ENCODE data around the gene C1orf232. TPM values are rescaled to one million over a fixed set of nuclear protein-coding genes. Genes with fewer than 3 reads are reported as not detected.

C1orf232 gene
- not detected for total RNA-seq
- not detected for polyA plus RNA-seq (ENCODE audit: insufficient read depth in 1 of 8, insufficient read length in 8 of 8, low replicate concordance in 1 of 8)
- long read RNA-seq, donor 1, result 0 reads
- long read RNA-seq, donor 2, result 0 reads
- long read RNA-seq, donor 3, result 0 reads
- long read RNA-seq, donor 4, result 0 reads
- long read RNA-seq, donor 5, result 0 reads
- long read RNA-seq, donor 6, result 0 reads
- long read RNA-seq, donor 7, result 0 reads
- long read RNA-seq, donor 8, result 0 reads
- long read RNA-seq, donor 9, result 0 reads
- long read RNA-seq, donor 10, result 0 reads
- long read RNA-seq, donor 11, result 0 reads

DNA sequence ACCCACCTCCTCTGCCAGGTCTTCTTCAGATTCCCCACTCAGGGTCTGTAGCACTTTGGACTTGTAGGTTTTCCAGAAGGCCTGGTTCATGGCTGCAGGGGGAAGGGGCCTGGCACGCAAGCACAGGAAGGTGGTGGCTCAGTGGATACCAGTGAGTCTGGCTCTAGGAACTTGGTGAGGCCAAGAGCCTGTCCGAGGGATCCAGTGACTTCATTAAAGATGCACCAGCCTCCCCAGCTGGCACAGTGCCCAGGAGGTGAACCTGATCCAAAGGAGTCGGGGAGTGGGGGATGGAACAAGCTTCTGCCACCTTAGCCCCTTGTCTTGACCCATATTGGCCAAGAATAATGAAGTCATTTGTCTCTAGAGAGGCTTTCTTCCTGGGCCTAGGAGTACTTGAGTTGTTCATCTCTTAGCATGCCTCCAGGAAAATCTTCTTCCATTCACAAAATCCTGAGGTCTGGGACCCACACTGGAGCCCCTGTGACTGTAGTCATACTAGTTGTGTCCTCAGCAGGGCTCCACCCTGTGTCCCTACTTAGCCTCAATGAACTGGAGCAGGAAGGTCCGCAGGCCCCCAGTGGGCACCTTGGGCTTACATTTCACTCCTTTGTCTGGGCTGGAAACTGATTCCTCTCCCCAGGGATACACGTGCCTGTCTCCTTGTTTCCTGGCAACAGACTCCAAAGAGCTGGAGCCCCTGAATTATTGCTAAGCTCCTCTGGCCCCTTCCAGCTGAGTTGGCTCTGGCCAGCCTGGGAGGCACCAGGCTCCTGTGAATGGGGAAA is at the start of gene C1orf232:
C1orf232 (minus strand) TSS at position 554 of the 788 bp plus-strand sequence; CDS start at position 90, 464 bp downstream.
- WGBS (ENCODE audit: insufficient coverage), result 49% methylated on average over 4 of the region's 5 CpGs
- Histone ChIP-seq H3K27me3 (ENCODE audit: control insufficient read depth, insufficient read depth, low read length) (peaks cover 3% of the 10 kb centered on the region), H3K4me3 (ENCODE audit: low read length) (peak within 1 kb of the TSS; percentile 81), H3K36me3 (ENCODE audit: control insufficient read depth, insufficient read depth, low read length) (peaks cover 11% of the 10 kb centered on the region), H3K27ac (ENCODE audit: low read length) (peak within 1 kb of the TSS; percentile 62), H3K9me3 (replicated peaks; ENCODE audit: control insufficient read depth, low read depth, low read length) (no peaks in the 10 kb centered on the region), H3K4me1 (ENCODE audit: control insufficient read depth, insufficient read depth, low read length) (peaks cover 40% of the 10 kb centered on the region)
- DNase-seq, result peak; percentile 34

DNA sequence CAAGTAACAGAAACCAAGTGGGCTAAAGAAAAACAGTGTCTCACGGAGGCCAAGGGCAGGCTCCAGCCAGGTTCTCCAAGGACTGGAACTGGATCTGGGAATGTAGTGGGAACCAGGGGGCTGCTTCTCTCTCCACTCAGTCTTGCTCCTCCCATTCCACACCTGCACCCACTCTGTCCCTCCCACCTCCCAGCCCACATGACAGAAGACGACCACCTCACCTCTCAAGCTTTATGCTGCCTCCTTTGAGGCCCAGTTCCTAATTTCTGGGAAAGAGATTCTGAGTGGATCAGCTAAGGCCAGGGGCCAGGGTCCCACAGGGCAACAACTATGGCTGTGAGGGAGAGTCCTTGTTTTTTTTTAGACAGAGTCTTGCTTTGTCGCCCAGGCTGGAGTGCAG is 46.5 kb upstream of the C1orf232 start:
- DNase-seq, result no peak
- Histone ChIP-seq H3K4me1 (ENCODE audit: control insufficient read depth, insufficient read depth, low read length) (no peaks in the 10 kb centered on the region), H3K27ac (ENCODE audit: low read length) (no peak overlapping the region), H3K4me3 (ENCODE audit: low read length) (no peak overlapping the region), H3K27me3 (ENCODE audit: control insufficient read depth, insufficient read depth, low read length) (peaks cover 6% of the 10 kb centered on the region), H3K36me3 (ENCODE audit: control insufficient read depth, insufficient read depth, low read length) (no peaks in the 10 kb centered on the region), H3K9me3 (replicated peaks; ENCODE audit: control insufficient read depth, low read depth, low read length) (no peaks in the 10 kb centered on the region)
- no CpG with 5 or more reads among the region's 3 CpGs for WGBS (ENCODE audit: insufficient coverage)

DNA sequence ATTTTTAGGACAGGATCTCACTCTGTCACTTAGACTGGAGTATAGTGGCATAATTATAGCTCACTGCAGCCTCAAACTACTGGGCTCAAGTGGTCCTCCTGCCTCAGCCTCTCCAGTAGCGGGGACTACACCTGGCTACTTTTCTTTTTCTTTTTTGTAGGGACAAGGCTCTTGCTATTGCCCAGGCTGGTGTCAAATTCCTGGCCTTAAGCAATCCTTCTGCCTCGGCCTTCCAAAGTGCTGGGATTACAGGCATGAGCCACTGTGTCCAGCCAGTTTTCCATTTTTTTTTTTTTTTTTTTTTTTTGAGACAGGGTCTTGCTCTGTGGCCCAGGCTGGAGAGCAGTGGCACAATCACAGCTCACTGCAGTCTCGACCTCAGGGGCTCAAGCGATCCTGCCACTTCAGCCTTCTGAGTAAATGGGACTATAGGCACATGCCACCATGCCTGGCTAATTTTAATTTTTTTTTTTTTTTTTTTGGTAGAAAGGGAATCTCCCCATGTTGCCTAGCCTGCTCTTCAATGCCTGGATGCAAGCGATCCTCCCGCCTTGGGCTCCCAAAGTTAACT is 44.7 kb upstream of the C1orf232 start:
- Histone ChIP-seq H3K4me3 (ENCODE audit: low read length) (no peak overlapping the region), H3K36me3 (ENCODE audit: control insufficient read depth, insufficient read depth, low read length) (no peaks in the 10 kb centered on the region), H3K4me1 (ENCODE audit: control insufficient read depth, insufficient read depth, low read length) (no peaks in the 10 kb centered on the region), H3K27ac (ENCODE audit: low read length) (no peak overlapping the region), H3K9me3 (replicated peaks; ENCODE audit: control insufficient read depth, low read depth, low read length) (no peaks in the 10 kb centered on the region), H3K27me3 (ENCODE audit: control insufficient read depth, insufficient read depth, low read length) (peaks cover 4% of the 10 kb centered on the region)
- no peak for DNase-seq
- whole genome bisulfite sequencing (ENCODE audit: insufficient coverage), result 54% methylated on average over 2 of the region's 6 CpGs

DNA sequence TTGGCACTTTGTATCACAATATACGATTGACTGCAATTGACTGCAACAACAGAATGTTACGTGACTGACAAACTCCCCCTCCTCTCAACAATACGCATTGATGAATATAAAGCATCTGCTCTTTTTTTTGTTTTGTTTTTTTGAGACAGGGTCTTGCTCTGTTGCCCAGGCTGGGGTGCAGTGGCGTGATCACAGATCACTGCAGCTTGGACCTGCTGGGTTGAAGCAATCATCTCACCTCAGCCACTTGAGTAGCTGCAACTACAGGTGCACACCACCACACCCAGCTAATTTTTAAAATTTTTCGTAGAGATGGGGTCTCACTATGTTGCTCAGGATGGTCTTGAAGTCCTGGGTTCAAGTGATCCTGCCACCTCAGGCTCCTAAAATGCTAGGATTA is 44.0 kb upstream of the C1orf232 start:
- H3K27ac ChIP-seq (ENCODE audit: low read length), result no peak overlapping the region
- WGBS (ENCODE audit: insufficient coverage), result 86% methylated on average over 1 of the region's 5 CpGs
- no peaks in the 10 kb centered on the region for H3K36me3 ChIP-seq (ENCODE audit: control insufficient read depth, insufficient read depth, low read length)
- H3K27me3 ChIP-seq (ENCODE audit: control insufficient read depth, insufficient read depth, low read length), result peaks cover 4% of the 10 kb centered on the region
- no peak for DNase-seq
- no peak overlapping the region for H3K4me3 ChIP-seq (ENCODE audit: low read length)
- no peaks in the 10 kb centered on the region for H3K9me3 ChIP-seq (replicated peaks; ENCODE audit: control insufficient read depth, low read depth, low read length)
- H3K4me1 ChIP-seq (ENCODE audit: control insufficient read depth, insufficient read depth, low read length), result no peaks in the 10 kb centered on the region

GRCh38 chr1:26210147-26210870 is 41.5 kb upstream of the C1orf232 start:
- H3K4me1 ChIP-seq (ENCODE audit: control insufficient read depth, insufficient read depth, low read length), result no peaks in the 10 kb centered on the region
- H3K27ac ChIP-seq (ENCODE audit: low read length), result no peak overlapping the region
- no peaks in the 10 kb centered on the region for H3K9me3 ChIP-seq (replicated peaks; ENCODE audit: control insufficient read depth, low read depth, low read length)
- no peak overlapping the region for H3K4me3 ChIP-seq (ENCODE audit: low read length)
- 69% methylated on average over 2 of the region's 5 CpGs for WGBS (ENCODE audit: insufficient coverage)
- DNase-seq, result no peak
- H3K27me3 ChIP-seq (ENCODE audit: control insufficient read depth, insufficient read depth, low read length), result no peaks in the 10 kb centered on the region
- no peaks in the 10 kb centered on the region for H3K36me3 ChIP-seq (ENCODE audit: control insufficient read depth, insufficient read depth, low read length)

GRCh38 chr1:26203642-26204318 is 35.0 kb upstream of the C1orf232 start:
- H3K36me3 ChIP-seq (ENCODE audit: control insufficient read depth, insufficient read depth, low read length), result no peaks in the 10 kb centered on the region
- no peak for DNase-seq
- peaks cover 13% of the 10 kb centered on the region for H3K4me1 ChIP-seq (ENCODE audit: control insufficient read depth, insufficient read depth, low read length)
- WGBS (ENCODE audit: insufficient coverage), result 44% methylated on average over 2 of the region's 9 CpGs
- H3K27ac ChIP-seq (ENCODE audit: low read length), result no peak overlapping the region
- no peaks in the 10 kb centered on the region for H3K9me3 ChIP-seq (replicated peaks; ENCODE audit: control insufficient read depth, low read depth, low read length)
- H3K4me3 ChIP-seq (ENCODE audit: low read length), result no peak overlapping the region
- H3K27me3 ChIP-seq (ENCODE audit: control insufficient read depth, insufficient read depth, low read length), result peaks cover 7% of the 10 kb centered on the region

DNA sequence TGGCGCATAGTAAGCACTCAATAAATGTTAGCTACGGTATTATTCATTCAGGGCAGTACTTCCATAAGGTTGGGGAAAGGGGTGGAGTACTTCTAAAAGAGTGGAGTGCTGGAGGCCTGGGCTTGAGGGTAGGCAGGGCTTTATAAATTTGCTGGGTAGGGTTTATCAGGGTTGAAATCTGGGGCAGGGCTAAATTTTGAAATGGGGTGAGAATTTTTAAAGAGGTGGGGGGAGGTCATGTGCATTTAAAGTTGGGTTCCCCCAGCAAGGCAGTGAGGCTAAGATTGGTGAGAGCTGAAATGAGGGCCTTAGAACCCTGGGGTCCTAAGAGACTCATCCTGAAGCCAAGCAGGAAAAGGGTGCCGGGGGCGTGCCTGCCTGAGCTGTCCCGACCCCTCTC is 31.6 kb upstream of the C1orf232 start:
- no peak overlapping the region for H3K27ac ChIP-seq (ENCODE audit: low read length)
- no peaks in the 10 kb centered on the region for H3K9me3 ChIP-seq (replicated peaks; ENCODE audit: control insufficient read depth, low read depth, low read length)
- H3K27me3 ChIP-seq (ENCODE audit: control insufficient read depth, insufficient read depth, low read length), result peaks cover 7% of the 10 kb centered on the region
- H3K4me3 ChIP-seq (ENCODE audit: low read length), result no peak overlapping the region
- H3K4me1 ChIP-seq (ENCODE audit: control insufficient read depth, insufficient read depth, low read length), result peaks cover 13% of the 10 kb centered on the region
- WGBS (ENCODE audit: insufficient coverage), result 87% methylated on average over 4 of the region's 5 CpGs
- no peaks in the 10 kb centered on the region for H3K36me3 ChIP-seq (ENCODE audit: control insufficient read depth, insufficient read depth, low read length)
- DNase-seq, result no peak

DNA sequence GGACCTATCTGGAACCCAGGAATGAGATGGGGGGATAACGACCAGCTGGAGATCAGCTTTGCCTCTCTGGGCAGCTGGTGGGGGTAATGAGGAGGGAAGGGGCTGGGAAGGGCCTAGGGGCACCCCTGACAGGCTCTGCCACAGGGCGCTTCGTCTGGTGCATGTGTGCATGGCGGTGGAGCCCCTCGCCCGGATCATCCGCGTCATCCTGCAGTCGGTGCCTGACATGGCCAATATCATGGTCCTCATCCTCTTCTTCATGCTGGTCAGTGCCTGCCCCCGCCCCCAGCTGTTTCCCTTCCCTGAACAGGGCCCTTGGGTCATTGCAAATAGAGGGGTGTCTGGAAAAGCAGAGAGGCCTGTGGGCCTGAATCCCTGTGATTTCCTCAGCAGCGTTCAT is 29.1 kb upstream of the C1orf232 start:
- H3K36me3 ChIP-seq (ENCODE audit: control insufficient read depth, insufficient read depth, low read length), result no peaks in the 10 kb centered on the region
- no peak overlapping the region for H3K4me3 ChIP-seq (ENCODE audit: low read length)
- H3K9me3 ChIP-seq (replicated peaks; ENCODE audit: control insufficient read depth, low read depth, low read length), result no peaks in the 10 kb centered on the region
- 95% methylated on average over 10 of the region's 11 CpGs for WGBS (ENCODE audit: insufficient coverage)
- peaks cover 7% of the 10 kb centered on the region for H3K27me3 ChIP-seq (ENCODE audit: control insufficient read depth, insufficient read depth, low read length)
- no peak overlapping the region for H3K27ac ChIP-seq (ENCODE audit: low read length)
- H3K4me1 ChIP-seq (ENCODE audit: control insufficient read depth, insufficient read depth, low read length), result peaks cover 13% of the 10 kb centered on the region
- no peak for DNase-seq

DNA sequence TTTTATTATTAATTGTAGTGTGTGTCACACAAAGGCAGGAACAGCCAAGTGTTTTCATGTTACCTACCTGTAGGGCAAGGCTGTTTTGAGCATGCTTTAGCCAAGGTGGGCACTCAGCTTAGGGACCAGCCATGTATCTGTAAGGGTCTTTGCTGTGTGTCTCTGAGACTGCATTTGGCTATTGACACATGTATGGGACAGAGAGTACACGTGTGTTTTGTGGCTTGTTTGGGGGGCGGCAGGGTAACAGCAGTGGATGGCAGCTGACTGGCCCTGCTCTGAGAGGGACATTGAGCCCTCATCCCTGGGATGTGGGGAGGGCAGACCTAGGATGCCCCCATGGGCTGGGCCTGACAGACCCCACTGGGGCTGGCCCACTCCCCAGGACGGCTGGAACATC is 28.5 kb upstream of the C1orf232 start:
- H3K9me3 ChIP-seq (replicated peaks; ENCODE audit: control insufficient read depth, low read depth, low read length), result no peaks in the 10 kb centered on the region
- peaks cover 7% of the 10 kb centered on the region for H3K27me3 ChIP-seq (ENCODE audit: control insufficient read depth, insufficient read depth, low read length)
- DNase-seq, result no peak
- H3K4me3 ChIP-seq (ENCODE audit: low read length), result no peak overlapping the region
- peaks cover 13% of the 10 kb centered on the region for H3K4me1 ChIP-seq (ENCODE audit: control insufficient read depth, insufficient read depth, low read length)
- no peaks in the 10 kb centered on the region for H3K36me3 ChIP-seq (ENCODE audit: control insufficient read depth, insufficient read depth, low read length)
- no peak overlapping the region for H3K27ac ChIP-seq (ENCODE audit: low read length)
- WGBS (ENCODE audit: insufficient coverage), result 76% methylated on average over 3 of the region's 3 CpGs
